ENCODE data around the gene MRGPRE.

Gene MRGPRE

DNA sequence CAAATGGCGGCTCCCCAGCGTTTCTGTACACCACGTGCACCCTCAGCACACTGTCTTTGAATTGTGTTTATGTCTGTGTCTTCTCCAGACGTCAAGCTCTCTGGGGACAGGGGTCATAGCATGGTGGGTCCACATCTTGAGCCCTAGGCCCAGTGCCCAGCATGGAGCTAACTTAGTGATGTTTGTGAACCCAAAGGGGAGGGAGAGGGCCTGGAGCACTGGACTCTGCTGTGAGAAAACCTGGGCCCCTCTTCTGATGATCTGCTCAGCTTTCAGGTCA lies 17.9 kb downstream of the MRGPRE start:
- DNase-seq (ENCODE audit: extremely low read depth in 1 of 2, low read depth in 1 of 2) = no peak

DNA sequence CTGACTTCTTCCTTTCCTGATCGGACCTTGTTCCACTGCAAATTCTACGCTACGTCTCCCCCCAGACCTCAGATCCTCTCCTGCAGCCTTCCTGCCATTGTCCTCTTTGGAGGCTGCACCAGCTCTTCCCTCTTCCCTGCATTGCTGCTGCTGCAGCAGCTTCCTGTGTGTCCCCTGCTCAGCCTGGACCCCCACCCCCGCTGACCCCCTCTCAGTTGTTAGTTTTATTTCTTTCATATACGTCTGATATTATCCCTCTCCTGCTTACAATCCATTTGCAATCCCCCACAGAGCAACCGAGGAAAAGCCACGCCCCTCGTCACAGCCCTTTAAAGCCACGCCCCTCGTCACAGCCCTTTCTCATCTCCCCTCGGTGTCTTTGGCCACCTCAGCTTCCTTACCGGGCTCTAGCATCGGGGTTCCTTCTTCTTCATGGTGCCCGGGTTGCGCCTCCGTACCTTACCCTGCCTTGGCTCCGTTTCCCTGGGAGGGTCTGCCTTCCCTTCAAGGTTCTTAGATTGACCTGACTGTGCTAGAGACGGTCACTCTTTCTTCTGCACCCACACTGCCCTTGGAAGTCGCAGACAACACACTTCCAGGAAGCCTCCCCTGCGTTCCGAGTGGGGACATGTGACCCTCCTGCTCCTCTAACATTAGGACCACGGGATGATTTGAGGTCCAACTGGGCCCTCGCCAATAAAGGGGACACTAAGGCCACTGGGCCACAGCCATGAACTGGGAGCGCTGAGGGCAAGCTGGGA lies 18.4 kb downstream of the MRGPRE start:
- DNase-seq (ENCODE audit: extremely low read depth in 1 of 2, low read depth in 1 of 2) = no peak

DNA sequence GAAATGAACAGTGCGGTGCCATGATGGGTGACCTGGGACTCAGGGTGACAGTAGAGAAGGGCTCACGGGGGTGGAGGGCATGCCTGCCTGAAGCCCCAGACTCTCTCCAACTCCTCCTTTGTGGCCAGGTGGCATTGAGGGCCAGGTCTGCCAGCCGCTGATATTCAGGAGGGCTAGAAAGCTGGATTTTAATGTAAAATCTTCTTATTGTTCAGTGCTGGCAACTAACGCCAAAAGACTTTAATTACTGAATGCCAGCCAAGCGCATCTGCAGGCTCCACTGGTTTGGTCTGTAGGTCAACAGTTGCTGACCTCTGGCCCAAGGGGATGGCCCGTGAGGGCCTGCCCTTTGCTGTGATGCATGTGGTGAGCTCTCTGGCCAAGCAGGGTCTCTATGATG lies 23.9 kb downstream of the MRGPRE start:
- no peak for DNase-seq (ENCODE audit: extremely low read depth in 1 of 2, low read depth in 1 of 2)

DNA sequence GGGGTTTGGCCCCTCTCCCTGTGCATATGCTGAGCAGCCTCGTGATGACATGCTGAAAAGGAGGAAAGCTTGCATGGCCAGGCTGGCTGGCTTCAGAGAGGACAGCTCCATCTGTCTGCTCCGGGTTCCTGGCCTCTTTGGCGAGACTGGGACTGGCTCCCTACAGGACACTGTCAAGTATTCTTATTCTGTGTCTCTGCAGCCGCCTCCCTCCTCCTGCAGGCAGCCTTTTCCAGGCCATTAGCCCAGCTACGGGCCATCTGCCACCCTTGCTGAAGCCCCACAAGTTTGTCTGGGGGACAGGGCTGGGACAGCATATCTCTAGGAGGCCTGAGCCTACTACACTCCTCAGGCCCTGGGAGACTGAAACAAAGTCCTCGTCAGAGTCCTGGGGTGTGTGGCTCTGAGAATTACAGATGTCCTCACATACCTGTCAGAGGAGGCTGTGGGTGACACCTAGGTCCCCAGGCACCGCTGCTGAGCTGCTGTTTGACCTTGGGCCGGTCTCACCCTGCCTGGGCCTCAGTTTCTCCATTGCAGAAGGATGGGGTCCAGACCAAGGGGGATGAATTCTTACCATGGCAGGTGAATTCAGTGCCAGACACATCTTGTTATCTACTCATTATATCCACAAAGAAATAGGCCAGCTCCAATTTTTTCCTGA lies 24.6 kb downstream of the MRGPRE start:
- DNase-seq (ENCODE audit: extremely low read depth in 1 of 2, low read depth in 1 of 2) = no peak

DNA sequence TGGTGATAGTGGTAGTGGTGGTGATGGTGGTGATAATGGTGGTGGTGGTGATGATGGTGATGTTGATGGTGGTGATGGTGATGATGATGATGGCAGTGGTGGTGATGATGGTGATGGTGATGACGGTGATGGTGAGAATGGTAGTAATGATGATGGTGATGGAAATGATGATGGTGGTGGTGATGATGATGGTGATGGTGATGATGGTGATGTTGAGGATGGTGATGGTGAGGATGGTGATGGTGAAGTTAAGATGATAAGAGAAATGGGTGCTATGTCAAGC lies 25.4 kb downstream of the MRGPRE start:
- DNase-seq (ENCODE audit: extremely low read depth in 1 of 2, low read depth in 1 of 2) = no peak

DNA sequence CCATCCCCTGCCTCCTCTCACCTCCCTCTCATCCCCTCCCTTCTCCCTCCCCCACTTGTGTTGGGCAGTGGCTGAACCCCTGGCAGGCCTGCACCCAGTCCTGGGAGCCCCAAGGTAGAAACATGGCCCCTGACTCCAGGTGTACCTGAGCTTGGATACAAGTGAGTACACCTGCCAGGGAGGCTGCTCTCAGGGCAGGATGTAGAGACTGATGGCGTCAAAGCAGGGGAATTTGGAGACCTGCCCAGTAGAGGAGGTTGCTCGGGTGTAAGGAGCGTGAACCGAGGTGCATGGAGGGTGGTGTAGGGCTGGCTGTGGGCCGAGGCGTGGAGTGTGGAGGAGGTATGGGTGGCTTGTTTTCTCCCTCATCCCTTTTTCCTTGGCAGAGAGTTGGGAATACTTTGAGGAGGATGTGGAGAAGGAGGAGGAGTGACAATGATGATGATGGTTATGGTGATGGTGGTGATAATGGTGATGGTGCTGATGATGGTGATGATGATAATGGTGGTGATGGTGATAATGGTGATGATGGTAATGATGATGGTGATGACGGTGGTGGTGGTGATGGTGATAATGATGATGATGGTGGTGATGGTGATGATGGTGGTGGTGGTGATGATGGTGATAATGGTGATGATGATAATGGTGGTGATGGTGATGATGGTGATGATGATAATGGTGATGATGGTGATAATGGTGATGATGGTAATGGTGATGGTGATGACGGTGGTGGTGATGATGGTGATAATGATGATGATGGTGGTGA lies 25.9 kb downstream of the MRGPRE start:
- DNase-seq (ENCODE audit: extremely low read depth in 1 of 2, low read depth in 1 of 2) = no peak

DNA sequence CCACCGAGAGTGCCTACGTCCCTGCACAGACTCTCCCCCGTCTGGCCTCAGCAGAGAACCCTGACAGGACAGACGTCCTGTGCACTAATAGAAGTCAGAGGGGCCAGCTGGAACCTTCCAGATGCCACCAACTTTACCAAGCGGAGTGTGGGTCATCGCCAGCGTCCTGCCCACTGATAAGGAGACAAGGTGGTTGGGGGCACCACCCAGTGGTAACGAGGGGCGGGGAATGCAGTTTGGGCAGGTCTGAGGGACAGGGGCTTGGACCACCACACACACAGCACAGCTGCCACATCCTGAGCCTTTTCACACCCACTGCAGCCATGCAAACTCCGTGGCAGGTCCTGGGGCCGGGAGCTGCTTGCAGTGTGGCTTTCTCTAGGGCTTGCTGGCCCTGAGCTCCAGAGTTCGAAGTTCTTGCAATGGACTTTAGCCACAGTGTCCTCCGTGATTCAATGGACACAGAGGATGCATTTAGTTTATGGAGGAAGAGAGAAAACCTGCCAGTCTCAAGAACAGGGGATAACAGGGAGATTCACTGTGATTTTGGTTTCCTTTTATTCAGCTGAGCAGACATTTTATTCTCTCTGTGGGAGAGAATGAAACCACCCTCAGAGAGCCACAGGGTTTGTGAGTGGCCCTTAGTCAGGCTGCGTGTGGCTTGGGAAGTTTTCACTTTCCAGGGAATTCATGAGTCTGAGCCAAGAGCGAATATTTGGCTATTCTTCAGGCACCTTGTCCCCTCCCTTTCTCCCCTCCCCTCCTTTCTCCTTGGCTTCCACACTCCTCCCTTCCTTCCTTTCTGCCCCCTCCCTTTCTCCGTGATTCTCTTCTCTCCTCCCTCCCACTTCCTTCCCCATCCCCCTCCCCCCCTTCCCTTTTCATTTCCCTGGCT lies 26.7 kb downstream of the MRGPRE start:
- DNase-seq (ENCODE audit: extremely low read depth in 1 of 2, low read depth in 1 of 2) = no peak

DNA sequence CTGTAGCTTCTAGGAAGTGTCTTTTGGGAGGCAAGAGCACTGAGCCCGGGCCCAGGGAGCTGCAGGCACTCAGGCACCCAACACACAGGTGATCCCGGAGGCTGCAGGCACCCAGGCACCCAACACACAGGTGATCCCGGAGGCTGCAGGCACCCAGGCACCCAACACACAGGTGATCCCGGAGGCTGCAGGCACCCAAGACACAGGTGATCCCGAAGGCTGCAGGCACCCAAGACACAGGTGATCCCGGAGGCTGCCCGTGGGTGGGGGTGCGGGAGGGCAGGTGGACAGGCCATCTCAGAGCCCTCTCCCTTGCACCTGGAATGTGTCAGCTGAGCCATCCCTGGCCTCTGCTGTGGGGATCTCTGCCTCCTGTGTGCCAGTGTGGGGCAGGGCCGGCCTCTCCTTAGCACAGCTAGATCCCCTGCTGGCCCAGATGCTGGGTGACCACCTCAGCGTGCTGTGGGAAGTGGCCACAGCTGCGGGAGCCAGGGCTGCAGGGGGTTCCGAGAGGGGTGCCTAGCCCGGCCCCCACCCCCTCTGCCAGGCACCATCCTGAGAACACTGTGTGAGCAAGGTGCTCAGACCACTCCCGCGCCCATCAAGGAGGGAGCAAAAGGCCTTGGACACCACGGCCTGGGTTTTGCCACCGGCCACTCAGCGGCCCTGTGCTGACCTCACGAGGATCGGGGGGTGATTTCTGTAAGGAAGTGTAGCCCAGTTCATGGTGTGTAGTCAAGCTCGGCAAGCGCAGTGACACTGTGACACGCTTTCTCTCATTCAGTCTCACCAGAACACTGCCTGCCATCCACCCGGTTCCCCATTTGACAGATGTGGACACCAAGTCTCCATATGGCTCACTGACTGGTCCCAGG lies 27.8 kb downstream of the MRGPRE start:
- DNase-seq (ENCODE audit: extremely low read depth in 1 of 2, low read depth in 1 of 2) = no peak

DNA sequence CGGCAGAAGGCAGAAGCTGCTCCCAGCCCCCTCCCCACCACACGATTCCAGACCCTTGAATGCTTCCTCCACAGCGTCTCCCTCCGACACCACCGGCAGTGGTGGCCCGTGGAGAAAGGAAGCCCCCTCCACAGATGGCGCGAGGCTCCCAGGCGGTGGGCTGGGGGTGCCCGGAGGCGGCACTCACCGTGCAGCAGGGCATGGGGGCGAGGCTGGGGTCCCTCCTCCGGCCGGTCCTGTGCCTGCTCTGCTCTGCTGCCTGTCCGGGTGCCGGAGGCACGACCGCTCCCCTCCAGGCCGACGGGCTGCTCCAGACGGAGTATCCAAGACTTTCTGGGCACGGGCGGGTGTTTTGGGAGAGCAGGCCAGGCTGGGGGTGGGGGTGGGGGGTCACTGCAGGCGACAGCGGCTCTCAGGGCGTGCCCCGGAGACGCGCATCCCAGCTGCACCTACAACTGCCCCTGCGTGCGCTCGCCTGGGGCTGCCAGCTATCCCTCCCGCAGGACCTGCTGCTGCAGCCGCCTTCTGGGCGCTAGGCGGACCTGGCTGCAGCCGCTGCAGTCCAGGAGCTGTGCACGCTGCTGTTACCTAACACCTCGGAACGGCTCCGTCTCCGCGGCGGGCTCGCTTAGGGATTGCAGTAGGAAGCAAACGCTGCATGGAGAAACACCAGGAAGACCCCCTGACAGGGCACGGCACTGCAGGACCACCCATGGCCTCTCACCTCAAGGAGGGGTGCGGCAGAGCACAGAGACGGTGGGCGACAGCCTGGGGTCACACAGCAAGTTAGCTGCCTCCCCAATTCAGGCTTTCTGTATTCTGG lies 28.8 kb downstream of the MRGPRE start:
- no peak for DNase-seq (ENCODE audit: extremely low read depth in 1 of 2, low read depth in 1 of 2)

DNA sequence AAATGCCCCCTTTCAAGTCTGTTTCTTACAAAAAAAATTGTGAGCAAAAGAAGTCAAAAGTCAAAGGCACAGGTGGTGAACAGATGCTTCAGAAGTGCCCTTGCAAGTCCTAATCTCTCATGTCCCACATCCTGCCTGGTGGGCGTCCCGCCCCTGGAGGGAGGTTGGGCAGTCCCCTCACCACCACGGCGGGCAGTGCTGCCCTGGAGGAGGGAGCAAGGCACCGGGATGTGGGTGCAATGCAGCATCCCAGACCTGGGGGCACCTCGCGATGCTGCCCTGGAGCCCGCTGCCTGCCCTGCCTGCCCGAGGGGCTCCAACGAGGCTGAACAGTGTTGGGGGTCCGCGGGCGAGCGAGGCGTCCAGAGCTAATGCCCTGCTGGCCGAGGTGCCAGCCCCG lies 29.5 kb downstream of the MRGPRE start:
- DNase-seq (ENCODE audit: extremely low read depth in 1 of 2, low read depth in 1 of 2) = no peak

DNA sequence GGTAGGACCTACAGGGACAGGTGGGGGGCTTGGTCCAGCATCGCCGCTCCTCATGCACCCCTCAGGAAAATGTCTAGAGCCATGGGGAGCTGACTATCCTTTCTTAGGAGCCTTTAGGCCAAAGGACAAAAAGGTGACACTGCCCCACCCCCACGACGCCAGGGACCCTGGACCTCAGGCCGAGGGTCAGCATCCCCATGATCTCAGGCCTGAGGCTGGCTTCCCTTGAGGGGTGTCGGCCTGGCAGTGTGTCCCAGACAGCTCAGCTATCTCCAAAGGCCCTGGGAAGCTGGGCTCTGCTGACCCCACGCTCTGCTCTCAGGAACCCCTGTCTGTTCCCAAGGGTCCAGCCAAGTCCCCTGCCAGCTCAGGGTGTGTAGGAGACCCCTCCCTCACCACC lies 29.9 kb downstream of the MRGPRE start:
- no peak for DNase-seq (ENCODE audit: extremely low read depth in 1 of 2, low read depth in 1 of 2)

DNA sequence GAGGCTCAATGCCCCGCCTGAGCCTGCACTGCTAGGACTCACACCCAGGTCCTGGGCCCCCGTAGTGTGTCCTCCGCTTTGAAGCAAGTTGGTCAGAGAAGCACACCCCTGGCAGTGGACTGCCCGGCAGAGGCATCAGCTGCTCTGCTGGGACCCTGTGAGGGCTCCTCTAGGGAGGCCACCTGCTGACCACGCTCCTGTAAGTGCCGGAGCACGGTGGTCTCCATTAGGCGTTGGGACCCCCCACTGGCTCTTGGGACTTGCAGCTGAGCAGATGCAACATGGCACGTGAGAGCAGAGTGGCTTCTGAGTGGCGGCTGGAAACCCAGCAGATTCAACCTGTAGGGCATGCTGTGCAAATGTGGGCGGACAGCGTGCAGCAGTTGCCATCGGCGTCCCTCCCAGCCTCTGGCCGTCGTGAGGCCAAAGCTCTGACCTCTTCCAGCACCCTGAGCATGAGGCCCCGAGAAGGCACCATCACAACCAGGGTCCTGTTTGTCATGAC lies 30.5 kb downstream of the MRGPRE start:
- DNase-seq (ENCODE audit: extremely low read depth in 1 of 2, low read depth in 1 of 2) = no peak

DNA sequence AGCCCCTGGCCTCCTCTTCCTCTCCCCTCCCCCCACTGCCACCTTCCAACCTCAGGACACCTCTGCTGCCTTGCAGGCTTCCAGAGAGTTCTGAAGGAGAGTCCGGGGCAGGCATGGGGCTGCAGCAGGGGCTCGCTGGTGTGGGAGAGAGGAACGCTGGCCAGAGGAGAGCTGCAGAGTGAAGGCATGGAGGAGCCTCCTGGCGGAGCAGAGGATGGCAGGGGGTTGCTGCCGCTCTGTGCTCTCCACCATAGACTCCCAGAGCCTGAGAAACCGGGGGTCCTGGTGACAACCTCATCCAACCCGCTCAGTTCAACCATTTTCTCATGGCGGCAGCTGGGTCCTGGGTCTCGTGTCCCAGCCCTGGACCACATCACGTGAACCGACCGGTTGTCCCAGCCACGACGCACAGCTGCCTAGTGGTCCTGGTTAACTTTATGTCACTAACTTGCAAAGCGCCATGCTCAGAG lies 31.1 kb downstream of the MRGPRE start:
- no peak for DNase-seq (ENCODE audit: extremely low read depth in 1 of 2, low read depth in 1 of 2)

DNA sequence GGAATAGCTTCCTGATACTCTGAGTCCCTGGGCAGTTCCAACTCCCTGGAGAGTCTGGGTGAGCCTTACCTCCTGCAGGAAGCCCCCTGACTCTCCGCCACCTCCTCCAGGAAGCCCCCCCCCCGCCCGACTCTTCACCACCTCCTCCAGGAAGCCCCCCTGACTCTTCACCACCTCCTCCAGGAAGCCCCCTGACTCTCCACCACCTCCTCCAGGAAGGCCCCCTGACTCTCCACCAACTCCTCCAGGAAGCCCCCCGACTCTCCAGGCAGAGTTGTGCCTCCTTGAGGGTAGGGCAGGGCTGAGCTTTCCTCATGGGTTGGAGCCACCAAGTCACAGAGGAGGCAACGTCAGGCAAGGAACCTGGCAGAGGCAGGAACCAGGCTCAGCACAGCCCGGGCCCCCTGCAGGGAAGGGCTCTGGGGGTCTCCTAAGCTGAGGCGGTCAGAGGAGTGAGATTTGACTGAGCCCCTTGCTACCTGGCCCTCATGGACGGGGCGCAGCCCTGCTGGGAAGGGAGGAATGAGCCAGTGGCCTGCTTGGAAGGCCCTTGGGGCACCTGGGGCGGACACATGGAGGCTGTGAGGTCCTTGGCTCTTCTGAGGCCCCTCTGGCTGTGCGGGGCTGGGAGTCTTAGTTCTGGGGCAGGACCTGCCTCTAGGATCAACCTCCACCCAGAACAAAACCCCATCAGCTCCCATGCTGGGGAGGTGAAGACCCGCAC lies 31.7 kb downstream of the MRGPRE start:
- DNase-seq (ENCODE audit: extremely low read depth in 1 of 2, low read depth in 1 of 2) = no peak

DNA sequence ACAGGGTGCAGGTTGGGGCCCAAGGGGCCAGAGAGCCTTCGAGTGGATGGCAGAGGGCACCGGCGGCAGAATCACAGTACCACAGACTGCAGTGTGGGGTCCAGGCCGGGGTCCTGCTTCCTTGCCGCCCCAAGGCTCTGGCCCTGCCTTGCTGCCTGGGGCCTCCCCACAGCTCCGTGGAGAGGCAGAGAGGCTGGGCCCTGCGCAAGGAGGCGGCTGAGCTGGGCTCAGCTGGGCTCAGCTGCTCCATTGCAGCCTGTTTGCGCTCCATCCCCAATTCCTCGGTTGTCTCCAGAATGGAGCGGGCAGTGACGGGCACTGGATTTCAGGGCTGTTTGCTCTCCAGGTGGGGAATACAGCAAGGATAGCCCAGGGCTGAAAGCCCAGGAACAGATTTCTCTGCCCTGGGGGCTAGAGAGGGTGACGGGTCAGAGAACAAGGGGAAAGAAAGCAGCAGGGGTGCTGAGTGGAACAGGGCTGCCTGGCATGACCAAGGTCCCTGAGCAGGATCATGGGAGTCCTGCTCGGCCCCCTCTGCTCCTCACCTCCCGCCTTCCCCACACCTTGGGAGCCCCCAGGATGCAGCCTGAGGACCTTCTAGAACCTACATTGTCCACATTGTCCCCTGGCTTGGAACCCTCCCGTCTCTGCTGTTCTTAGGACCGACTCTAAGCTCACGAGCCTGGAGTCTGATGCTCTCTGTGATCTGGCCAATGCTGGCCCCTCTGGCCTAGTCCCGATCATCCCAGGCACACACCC lies 32.5 kb downstream of the MRGPRE start:
- DNase-seq (ENCODE audit: extremely low read depth in 1 of 2, low read depth in 1 of 2) = no peak

DNA sequence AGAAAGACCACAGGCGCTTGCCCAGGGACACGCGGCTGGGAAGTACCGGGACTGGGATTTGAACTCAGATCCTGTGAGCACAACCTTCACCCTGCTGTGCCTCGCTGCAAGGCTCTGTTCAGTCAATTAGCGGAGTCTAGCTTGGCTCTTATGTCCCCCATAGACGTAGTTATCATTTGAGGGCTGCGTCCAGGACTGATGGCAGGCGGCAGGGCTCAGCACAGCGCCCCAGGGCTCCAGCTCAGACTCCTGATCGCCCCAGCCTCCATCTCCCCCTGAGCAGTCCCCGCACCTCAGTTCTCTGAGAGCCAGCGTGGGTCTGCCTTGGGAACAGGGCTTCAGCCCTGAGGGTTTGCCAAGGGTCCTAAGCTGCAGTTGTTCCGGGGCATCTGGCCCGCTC lies 33.4 kb downstream of the MRGPRE start:
- no peak for DNase-seq (ENCODE audit: extremely low read depth in 1 of 2, low read depth in 1 of 2)

DNA sequence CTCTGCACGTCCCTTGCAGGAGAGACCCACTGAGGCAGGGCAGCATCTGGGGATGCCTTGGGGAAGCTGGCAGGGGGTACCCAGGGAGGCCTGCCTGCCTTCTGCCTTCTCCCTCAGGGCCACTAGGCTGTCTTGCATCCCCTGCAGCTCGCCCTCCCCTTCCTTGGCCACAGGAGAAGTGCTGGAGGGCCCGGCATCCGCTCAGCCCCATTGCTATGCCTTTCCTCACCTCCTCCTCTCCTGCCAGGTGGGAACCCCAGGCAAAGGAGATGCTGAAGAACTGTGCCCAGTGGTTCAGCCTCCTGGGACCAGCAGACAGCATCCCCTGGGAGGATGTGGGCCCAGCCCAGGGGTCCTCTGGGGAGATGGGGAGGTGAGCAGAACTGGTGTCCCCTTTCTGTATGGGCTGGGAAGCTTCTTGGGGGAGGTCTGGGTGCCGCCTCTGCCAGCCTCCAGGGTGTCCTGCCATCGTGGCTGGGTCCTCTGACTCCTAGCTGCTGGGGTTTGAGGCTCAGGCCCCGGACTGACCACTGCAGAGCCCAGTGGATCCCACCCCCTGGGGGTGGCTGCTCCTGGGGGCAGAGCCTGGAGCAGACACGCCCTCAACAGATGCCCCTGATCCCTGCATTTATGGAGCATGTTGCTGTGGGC lies 34.2 kb downstream of the MRGPRE start:
- no peak for DNase-seq (ENCODE audit: extremely low read depth in 1 of 2, low read depth in 1 of 2)

Data from activated CD8-positive, alpha-beta memory T cell treated with anti-CD3 and anti-CD28 coated beads for 1 hour (primary cell).